GM23338 (cell line): ENCODE measurements around the gene NLRC5. TPM values are rescaled to one million over a fixed set of nuclear protein-coding genes. Genes with fewer than 3 reads are reported as not detected.

ENCODE experiments used
- ATAC-seq: fragments of 200-7000 bp; cut with Tn5 transposase; 3 replicates; pipeline ENCODE4 v1.9.1; 2020
- DNase-seq: peaks from one replicate; pipeline ENCODE4 v3.0.0-alpha.2; 2015; ENCODE audit warnings: low spot score
- H2AFZ ChIP-seq: fragments of 200-600 bp; sonication (generic); 2 replicates; pipeline ENCODE4 v1.8.0; 2016; ENCODE audit warnings: antibody characterized with exemption, mild to moderate bottlenecking, moderate library complexity
- H3F3A ChIP-seq: fragments of 200-600 bp; sonication (generic); replicated peaks from 2 replicates; pipeline ENCODE4 v1.8.0; 2017; ENCODE audit warnings: antibody characterized with exemption, mixed run types, low read depth
- H3K27ac ChIP-seq: fragments of 200-600 bp; sonication (generic); 2 replicates; pipeline ENCODE4 v1.6.1; 2016; ENCODE audit warnings: low read depth
- H3K27me3 ChIP-seq: fragments of 200-600 bp; sonication (generic); 2 replicates; pipeline ENCODE4 v1.8.0; 2016; ENCODE audit warnings: mild to moderate bottlenecking, mixed run types, moderate library complexity; ENCODE audit not compliant: insufficient read depth
- H3K36me3 ChIP-seq: fragments of 200-600 bp; sonication (generic); 2 replicates; pipeline ENCODE4 v1.8.0; 2016; ENCODE audit warnings: mild to moderate bottlenecking; ENCODE audit not compliant: insufficient read depth
- H3K4me1 ChIP-seq: fragments of 200-600 bp; sonication (generic); 2 replicates; pipeline ENCODE4 v1.8.0; 2016; ENCODE audit warnings: mild to moderate bottlenecking, moderate library complexity; ENCODE audit not compliant: insufficient read depth
- H3K4me2 ChIP-seq: fragments of 200-600 bp; sonication (generic); 2 replicates; pipeline ENCODE4 v1.7.1; 2017; ENCODE audit warnings: mixed run types
- H3K4me3 ChIP-seq: fragments of 200-600 bp; sonication (generic); 2 replicates; pipeline ENCODE4 v1.6.1; 2016; ENCODE audit warnings: mixed run types
- H3K79me2 ChIP-seq: fragments of 200-600 bp; sonication (generic); replicated peaks from 2 replicates; pipeline ENCODE4 v1.8.0; 2017; ENCODE audit warnings: mild to moderate bottlenecking; ENCODE audit not compliant: insufficient read depth
- H3K9me2 ChIP-seq: fragments of 200-600 bp; sonication (generic); 2 replicates; pipeline ENCODE4 v1.8.0; 2017; ENCODE audit not compliant: insufficient read depth
- H4K20me1 ChIP-seq: fragments of 200-600 bp; sonication (generic); replicated peaks from 2 replicates; pipeline ENCODE4 v1.8.0; 2017; ENCODE audit warnings: mild to moderate bottlenecking; ENCODE audit not compliant: insufficient read depth
- H3K27ac Mint-ChIP-seq: 2 replicates; pipeline ENCODE4 v1.8.0; 2020; ENCODE audit warnings: inconsistent platforms, mild to moderate bottlenecking, moderate library complexity, mixed read lengths
- H3K27me3 Mint-ChIP-seq: 3 replicates; pipeline ENCODE4 v1.8.0; 2022; ENCODE audit warnings: low read depth, mild to moderate bottlenecking, moderate library complexity, mixed read lengths, inconsistent platforms; ENCODE audit not compliant: insufficient read depth, poor library complexity
- H3K36me3 Mint-ChIP-seq: 3 replicates; pipeline ENCODE4 v1.8.0; 2021; ENCODE audit warnings: low read depth, mild to moderate bottlenecking, inconsistent platforms, moderate library complexity, mixed read lengths
- H3K4me1 Mint-ChIP-seq: 3 replicates; pipeline ENCODE4 v1.8.0; 2020; ENCODE audit warnings: mild to moderate bottlenecking, inconsistent platforms, mixed read lengths
- H3K4me3 Mint-ChIP-seq: 3 replicates; pipeline ENCODE4 v1.8.0; 2021; ENCODE audit warnings: moderate library complexity, mild to moderate bottlenecking, inconsistent platforms, mixed read lengths
- H3K9me3 Mint-ChIP-seq: 3 replicates; pipeline ENCODE4 v1.8.0; 2020; ENCODE audit warnings: moderate library complexity, mild to moderate bottlenecking, inconsistent platforms, mixed read lengths
- CREB1 ChIP-seq: fragments of 250-450 bp; sonication (Bioruptor Pico); IDR thresholded peaks from 2 replicates; pipeline ENCODE4 v1.5.0; 2020; ENCODE audit warnings: low read depth, mild to moderate bottlenecking, moderate library complexity
- CTCF ChIP-seq, 2 experiments: fragments of 200-600 bp in 1 of 2; sonication (generic) in 1 of 2; conservative IDR thresholded peaks; 2 replicates each; pipeline versions ENCODE4 v1.5.1 to v1.6.1; 2016 to 2017; ENCODE audit warnings: antibody characterized with exemption in 2 of 2, low read depth in 2 of 2, mild to moderate bottlenecking in 2 of 2, moderate library complexity in 1 of 2
- ETS1 ChIP-seq: IDR thresholded peaks from 2 replicates; pipeline ENCODE4 v1.6.1; 2016; ENCODE audit warnings: antibody characterized with exemption
- EZH2 ChIP-seq: fragments of 200-600 bp; sonication (generic); IDR thresholded peaks from one replicate; pipeline ENCODE4 v1.8.0; 2017; ENCODE audit warnings: antibody characterized with exemption, mild to moderate bottlenecking, low read depth; ENCODE audit not compliant: unreplicated experiment
- EZH2phosphoT487 ChIP-seq: fragments of 200-600 bp; sonication (generic); IDR thresholded peaks from one replicate; pipeline ENCODE4 v1.8.1; 2018; ENCODE audit warnings: antibody characterized with exemption; ENCODE audit not compliant: unreplicated experiment
- JUNB ChIP-seq: IDR thresholded peaks from one replicate; pipeline ENCODE4 v1.6.1; 2016; ENCODE audit warnings: antibody characterized with exemption; ENCODE audit not compliant: unreplicated experiment
- NANOG ChIP-seq: IDR thresholded peaks from 2 replicates; pipeline ENCODE4 v1.6.1; 2016; ENCODE audit warnings: antibody characterized with exemption, borderline replicate concordance
- POLR2AphosphoS5 ChIP-seq: IDR thresholded peaks from 2 replicates; pipeline ENCODE4 v1.6.1; 2016; ENCODE audit warnings: antibody characterized with exemption, low read depth
- REST ChIP-seq: IDR thresholded peaks from one replicate; pipeline ENCODE4 v1.6.1; 2018; ENCODE audit warnings: antibody characterized with exemption; ENCODE audit not compliant: unreplicated experiment
- STAT1 ChIP-seq: IDR thresholded peaks from one replicate; pipeline ENCODE4 v1.6.1; 2016; ENCODE audit warnings: antibody characterized with exemption; ENCODE audit not compliant: unreplicated experiment
- ZNF114 ChIP-seq: fragments of 250-450 bp; sonication (Bioruptor Pico); IDR thresholded peaks from 2 replicates; pipeline ENCODE4 v1.5.0; 2020; ENCODE audit warnings: mild to moderate bottlenecking, moderate library complexity
- ZNF331 ChIP-seq: fragments of 250-450 bp; sonication (Bioruptor Pico); IDR thresholded peaks from 2 replicates; pipeline ENCODE4 v1.5.0; 2020; ENCODE audit warnings: low read depth, mild to moderate bottlenecking, moderate library complexity
- ZNF462 ChIP-seq: fragments of 250-450 bp; sonication (Bioruptor Pico); IDR thresholded peaks from 2 replicates; pipeline ENCODE4 v1.5.0; 2020; ENCODE audit warnings: mild to moderate bottlenecking, moderate library complexity
- polyA plus RNA-seq: library from polyadenylated mRNA; unstranded; fragments of >200 nt; fragmentation: Nextera tagmentation; extraction: Ambion mirVana; gene quantifications from 2 replicates; pipeline ENCODE4 v1.2.1, GENCODE V29; 2016
- total RNA-seq: library from RNA; depleted of rRNA; stranded (reverse); fragments of >200 nt; shearing (Covaris generic); gene quantifications from 2 replicates; pipeline ENCODE4 v1.2.3, GENCODE V29; 2014

The NLRC5 gene
- total and polyA plus RNA-seq, 2 experiments from 2014 or later: 2.3 to 3.9 TPM

GRCh38 chr16:56977823-56978430 lies 11.4 kb upstream of the NLRC5 start:
- no peak for DNase-seq

More at GRCh38 chr16:56977823-56978430, 11.4 kb upstream of the NLRC5 start:
- Histone ChIP-seq H3K27ac (no peak overlapping the region), H3K4me2 (no peak overlapping the region), H3K4me3 (no peak overlapping the region), H4K20me1 (no peaks in the 10 kb centered on the region), H3K9me2 (no peaks in the 10 kb centered on the region), H2AFZ (no peak overlapping the region), H3K4me1 (no peaks in the 10 kb centered on the region), H3F3A (no peaks in the 10 kb centered on the region), H3K79me2 (no peaks in the 10 kb centered on the region), H3K27me3 (no peaks in the 10 kb centered on the region), H3K36me3 (no peaks in the 10 kb centered on the region)
- H3K4me3 Mint-ChIP-seq: no peak overlapping the region
- no peaks in the 10 kb centered on the region; the same call in 2 of the 3 replicates for H3K4me1 Mint-ChIP-seq
- no peak for ATAC-seq
- no peaks in the 10 kb centered on the region for H3K36me3 Mint-ChIP-seq
- H3K27ac Mint-ChIP-seq: no peak overlapping the region
- no peak for TF ChIP-seq ETS1
- no peak for TF ChIP-seq EZH2
- no peak for TF ChIP-seq JUNB
- no peak for TF ChIP-seq POLR2AphosphoS5
- no peak for TF ChIP-seq EZH2phosphoT487
- no peak for TF ChIP-seq ZNF331 (CRISPR knock-in tag)
- no peak for TF ChIP-seq STAT1
- TF ChIP-seq CREB1 (CRISPR knock-in tag): no peak
- no peak for TF ChIP-seq NANOG
- TF ChIP-seq CTCF (conservative IDR thresholded peaks at IDR 0.05; ENCODE audit: low read depth in 2 of 2): no peak
- no peak for TF ChIP-seq ZNF462 (CRISPR knock-in tag)
- no peak for TF ChIP-seq REST
- TF ChIP-seq ZNF114 (CRISPR knock-in tag): no peak
- peaks cover 8% of the 10 kb centered on the region for H3K27me3 Mint-ChIP-seq
- peaks cover 2% of the 10 kb centered on the region; the same call in 1 of the 3 replicates for H3K9me3 Mint-ChIP-seq
